A549 (cell line): ENCODE measurements around the gene CLGN. TPM values are rescaled to one million over a fixed set of nuclear protein-coding genes. Genes with fewer than 3 reads are reported as not detected.

ENCODE experiments used
- ATAC-seq, 2 experiments: fragments of 200-7000 bp in 1 of 2; fragments of >200 bp in 1 of 2; cut with Nextera tagmentation in 1 of 2; cut with Tn5 transposase in 1 of 2; 3 replicates each; pipeline versions ENCODE4 v1.8.0 to v1.9.1; 2018 to 2020; ENCODE audit warnings: mild to moderate bottlenecking in 1 of 2, moderate library complexity in 1 of 2
- CTCF ChIA-PET: fragments of 300-600 bp; sonication (Branson Sonifier 250); formaldehyde crosslinking; extraction: SDS; loops from one replicate; lab custom pipeline; 2021; ENCODE audit warnings: antibody characterized with exemption, inconsistent platforms; lab: Yijun Ruan, JAX
- POLR2A ChIA-PET: fragments of 350-600 bp; formaldehyde crosslinking; extraction: SDS; loops from one replicate; lab custom pipeline; 2021; ENCODE audit warnings: antibody characterized with exemption, inconsistent platforms; lab: Yijun Ruan, JAX
- DNase-seq, 2 experiments: peaks; one replicate each; pipeline versions ENCODE4 v3.0.0 to v3.0.0-alpha.2; 2011 to 2016; ENCODE audit warnings: low read depth in 1 of 2, low spot score in 1 of 2
- FAIRE-seq: peaks from 2 replicates; lab custom pipeline; 2011; peaks lifted over from hg19 to GRCh38; lab: Jason Lieb, UNC
- H3K27ac ChIP-seq, 2 experiments: fragments of >200 bp; sonication (Bioruptor Twin); formaldehyde crosslinking; 3 replicates each; pipeline ENCODE4 v1.5.1; 2016 to 2017
- H3K4me1 ChIP-seq: fragments of >200 bp; sonication (Bioruptor Twin); formaldehyde crosslinking; 3 replicates; pipeline ENCODE4 v1.6.1; 2016
- H3K4me2 ChIP-seq: fragments of >200 bp; sonication (Bioruptor Twin); formaldehyde crosslinking; 3 replicates; pipeline ENCODE4 v1.6.1; 2016
- H3K4me3 ChIP-seq: fragments of >200 bp; sonication (Bioruptor Twin); formaldehyde crosslinking; 3 replicates; pipeline ENCODE4 v1.5.1; 2016
- H3K9me3 ChIP-seq: fragments of >200 bp; sonication (Bioruptor Twin); formaldehyde crosslinking; 3 replicates; pipeline ENCODE4 v1.6.1; 2016
- BHLHE40 ChIP-seq: IDR thresholded peaks from 2 replicates; pipeline ENCODE4 v1.6.1; 2012; ENCODE audit warnings: low read depth, low read length, inconsistent platforms
- CBX2 ChIP-seq: fragments of 200-600 bp; sonication (generic); IDR thresholded peaks from 2 replicates; pipeline ENCODE4 v1.6.1; 2016; ENCODE audit warnings: low read depth, mild to moderate bottlenecking, borderline replicate concordance
- CBX8 ChIP-seq: fragments of 200-600 bp; sonication (generic); IDR thresholded peaks from 2 replicates; pipeline ENCODE4 v1.6.1; 2016
- CEBPB ChIP-seq, 2 experiments: fragments of >200 bp in 1 of 2; sonication (Bioruptor Twin) in 1 of 2; formaldehyde crosslinking in 1 of 2; IDR thresholded peaks; 2 replicates each; pipeline ENCODE4 v1.6.1; 2012 to 2016
- EHMT2 ChIP-seq: fragments of 200-600 bp; sonication (generic); IDR thresholded peaks from 2 replicates; pipeline ENCODE4 v1.6.1; 2016; ENCODE audit warnings: antibody characterized with exemption, low read depth, mild to moderate bottlenecking, moderate library complexity
- ESRRA ChIP-seq: fragments of 150-350 bp; IDR thresholded peaks from 2 replicates; pipeline ENCODE4 v1.6.1; 2014; ENCODE audit warnings: mild to moderate bottlenecking, low read length, borderline replicate concordance
- GATA3 ChIP-seq: IDR thresholded peaks from 2 replicates; pipeline ENCODE4 v1.6.1; 2012; ENCODE audit warnings: borderline replicate concordance
- JUN ChIP-seq, 2 experiments: fragments of >200 bp; sonication (Bioruptor Twin); formaldehyde crosslinking; IDR thresholded peaks; 2 replicates in 1 of 2; 3 replicates in 1 of 2; pipeline ENCODE4 v1.6.1; 2016 to 2017
- MAFK ChIP-seq: fragments of 450-650 bp; IDR thresholded peaks from 2 replicates; pipeline ENCODE4 v1.6.1; 2014; ENCODE audit not compliant: partially characterized antibody
- NFE2L2 ChIP-seq: fragments of 150-350 bp; conservative IDR thresholded peaks from 2 replicates; pipeline ENCODE4 v1.6.1; 2014; ENCODE audit warnings: low read length
- NR3C1 ChIP-seq: fragments of >200 bp; sonication (Bioruptor Twin); formaldehyde crosslinking; IDR thresholded peaks from 3 replicates; pipeline ENCODE4 v1.6.1; 2017
- RAD21 ChIP-seq, 2 experiments: fragments of >200 bp in 1 of 2; sonication (Bioruptor Twin) in 1 of 2; formaldehyde crosslinking in 1 of 2; IDR thresholded peaks in 1 of 2; conservative IDR thresholded peaks in 1 of 2; 2 replicates in 1 of 2; 3 replicates in 1 of 2; pipeline ENCODE4 v1.6.1; 2012 to 2018; ENCODE audit warnings: inconsistent platforms in 1 of 2
- REST ChIP-seq: fragments of 200-600 bp; sonication (generic); IDR thresholded peaks from 2 replicates; pipeline ENCODE4 v1.6.1; 2016; ENCODE audit warnings: antibody characterized with exemption, mild to moderate bottlenecking, moderate library complexity
- TFCP2L1 ChIP-seq: fragments of 250-450 bp; sonication (Bioruptor Pico); IDR thresholded peaks from 2 replicates; pipeline ENCODE4 v1.5.0; 2021; ENCODE audit warnings: mild to moderate bottlenecking
- ZC3H11A ChIP-seq: fragments of 450-650 bp; IDR thresholded peaks from 2 replicates; pipeline ENCODE4 v1.6.1; 2014; ENCODE audit warnings: antibody characterized with exemption, mild to moderate bottlenecking
- ZSCAN20 ChIP-seq: fragments of 250-450 bp; sonication (Bioruptor Pico); IDR thresholded peaks from 2 replicates; pipeline ENCODE4 v1.8.0; 2022; ENCODE audit warnings: mild to moderate bottlenecking, moderate library complexity
- WGBS: methylation state at CpG from one replicate; pipeline ENCODE4 v1.1.6; 2017; ENCODE audit errors: missing lambda C conversion rate; 5-methylcytosine and 5-hydroxymethylcytosine counted together
- polyA plus RNA-seq, 4 experiments: library from polyadenylated mRNA; depleted of rRNA in 3 of 4; stranded (reverse); fragments of >200 nt; fragmentation: RNase III in 1 of 4; extraction: RNeasy Plus Mini Kit Qiagen cat#74134 plus additional on column Dnase treatment in 1 of 4; gene quantifications; 2 replicates in 3 of 4; 3 replicates in 1 of 4; pipeline ENCODE4 v1.2.3, GENCODE V29; 2011 to 2017
- TF ChIP-seq, protein P1 (sequence below): fragments of >200 bp; sonication (Bioruptor Twin); formaldehyde crosslinking; IDR thresholded peaks from 2 replicates; pipeline ENCODE4 v1.6.1; 2016
- TF ChIP-seq, protein P2 (sequence below): fragments of >200 bp; sonication (Bioruptor Twin); formaldehyde crosslinking; IDR thresholded peaks from 3 replicates; pipeline ENCODE4 v1.6.1; 2016
- TF ChIP-seq, protein P3 (sequence below): IDR thresholded peaks from 2 replicates; pipeline ENCODE4 v1.6.1; 2012
- TF ChIP-seq, protein P4 (sequence below): fragments of >200 bp; sonication (Bioruptor Twin); formaldehyde crosslinking; IDR thresholded peaks from 3 replicates; pipeline ENCODE4 v1.5.1; 2016

Gene CLGN
- polyA plus RNA-seq, 2 of the 4 experiments (the other 2 are of a cell fraction), result 8.4 to 30.9 TPM

GRCh38 chr4:140368686-140369085, 58.8 kb downstream of the CLGN start:
- 63% methylated on average over 3 of the region's 3 CpGs for WGBS
- POLR2A ChIA-PET, result no interaction called here
- TF ChIP-seq, protein P1, sequence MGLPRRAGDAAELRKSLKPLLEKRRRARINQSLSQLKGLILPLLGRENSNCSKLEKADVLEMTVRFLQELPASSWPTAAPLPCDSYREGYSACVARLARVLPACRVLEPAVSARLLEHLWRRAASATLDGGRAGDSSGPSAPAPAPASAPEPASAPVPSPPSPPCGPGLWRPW, result no peak
- TF ChIP-seq TFCP2L1 (CRISPR knock-in tag) (no peak), EHMT2 (no peak)
- ATAC-seq (no peak), DNase-seq (no peak), FAIRE-seq (no peak)
- CTCF ChIA-PET, result interaction anchor here (1.1 to 2.4 kb wide), 4 partner anchors 9 to 357 kb away, joined by 3 to 15 read pairs (median 3); no protein-coding TSS in a partner anchor
- Histone ChIP-seq H3K27ac (0 out of 6 replicates have a peak overlapping the region, but pooled peaks of 1 of the 2 experiments have one; percentile 12), H3K4me1 (peaks cover 26% of the 10 kb centered on the region), H3K9me3 (no peaks in the 10 kb centered on the region), H3K4me3 (no peak overlapping the region), H3K4me2 (peak overlapping the region; percentile 44)

- Histone ChIP-seq H3K4me2 (peak overlapping the region; percentile 39; the same call in 2 of the 3 replicates), H3K4me1 (peaks cover 26% of the 10 kb centered on the region), H3K9me3 (no peaks in the 10 kb centered on the region), H3K27ac (no peak overlapping the region), H3K4me3 (no peak overlapping the region)
- WGBS, result 13% methylated on average over 2 of the region's 2 CpGs
- CTCF ChIA-PET, result interaction anchor here (1.1 to 2.4 kb wide), 2 partner anchors 8 to 356 kb away, joined by 3 to 15 read pairs; no protein-coding TSS in a partner anchor
- POLR2A ChIA-PET, result no interaction called here
- DNase-seq (no peak), FAIRE-seq (no peak), ATAC-seq (no peak)
- TF ChIP-seq ESRRA (no peak), MAFK (no peak), NFE2L2 (no peak), ZC3H11A (no peak), CBX8 (no peak), CEBPB (IDR thresholded peaks at IDR 0.05) (no peak), REST (no peak), RAD21 (conservative IDR thresholded peaks at IDR 0.05 in 1 of 2, IDR thresholded peaks at IDR 0.05 in 1 of 2) (no peak)
- TF ChIP-seq, protein P2, sequence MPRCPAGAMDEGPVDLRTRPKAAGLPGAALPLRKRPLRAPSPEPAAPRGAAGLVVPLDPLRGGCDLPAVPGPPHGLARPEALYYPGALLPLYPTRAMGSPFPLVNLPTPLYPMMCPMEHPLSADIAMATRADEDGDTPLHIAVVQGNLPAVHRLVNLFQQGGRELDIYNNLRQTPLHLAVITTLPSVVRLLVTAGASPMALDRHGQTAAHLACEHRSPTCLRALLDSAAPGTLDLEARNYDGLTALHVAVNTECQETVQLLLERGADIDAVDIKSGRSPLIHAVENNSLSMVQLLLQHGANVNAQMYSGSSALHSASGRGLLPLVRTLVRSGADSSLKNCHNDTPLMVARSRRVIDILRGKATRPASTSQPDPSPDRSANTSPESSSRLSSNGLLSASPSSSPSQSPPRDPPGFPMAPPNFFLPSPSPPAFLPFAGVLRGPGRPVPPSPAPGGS, result no peak
Observed at GRCh38 chr4:140367738-140368137, 59.7 kb downstream of the CLGN start.

GRCh38 chr4:140363558-140363957, 63.9 kb downstream of the CLGN start:
- H3K27ac ChIP-seq, result no peak overlapping the region
- peaks cover 9% of the 10 kb centered on the region; the same call in 2 of the 3 replicates for H3K4me1 ChIP-seq
- H3K9me3 ChIP-seq, result no peaks in the 10 kb centered on the region
- ATAC-seq (no peak), FAIRE-seq (no peak), DNase-seq (no peak)
- ChIA-PET POLR2A (no interaction called here), CTCF (interaction anchor here (1.2 to 6.8 kb wide), 3 partner anchors 10 to 487 kb away, joined by 3 to 38 read pairs (median 30); partner anchors contain the start of gene SCOC)
- TF ChIP-seq RAD21 (conservative IDR thresholded peaks at IDR 0.05 in 1 of 2, IDR thresholded peaks at IDR 0.05 in 1 of 2) (no peak), GATA3 (no peak), TFCP2L1 (CRISPR knock-in tag) (no peak), ZSCAN20 (CRISPR knock-in tag) (no peak), ZC3H11A (no peak), MAFK (no peak), CEBPB (IDR thresholded peaks at IDR 0.05) (no peak), JUN (IDR thresholded peaks at IDR 0.05) (no peak), BHLHE40 (no peak), CBX2 (no peak), NR3C1 (no peak)
- TF ChIP-seq, protein P3, sequence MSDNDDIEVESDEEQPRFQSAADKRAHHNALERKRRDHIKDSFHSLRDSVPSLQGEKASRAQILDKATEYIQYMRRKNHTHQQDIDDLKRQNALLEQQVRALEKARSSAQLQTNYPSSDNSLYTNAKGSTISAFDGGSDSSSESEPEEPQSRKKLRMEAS, result no peak
- TF ChIP-seq, protein P4, sequence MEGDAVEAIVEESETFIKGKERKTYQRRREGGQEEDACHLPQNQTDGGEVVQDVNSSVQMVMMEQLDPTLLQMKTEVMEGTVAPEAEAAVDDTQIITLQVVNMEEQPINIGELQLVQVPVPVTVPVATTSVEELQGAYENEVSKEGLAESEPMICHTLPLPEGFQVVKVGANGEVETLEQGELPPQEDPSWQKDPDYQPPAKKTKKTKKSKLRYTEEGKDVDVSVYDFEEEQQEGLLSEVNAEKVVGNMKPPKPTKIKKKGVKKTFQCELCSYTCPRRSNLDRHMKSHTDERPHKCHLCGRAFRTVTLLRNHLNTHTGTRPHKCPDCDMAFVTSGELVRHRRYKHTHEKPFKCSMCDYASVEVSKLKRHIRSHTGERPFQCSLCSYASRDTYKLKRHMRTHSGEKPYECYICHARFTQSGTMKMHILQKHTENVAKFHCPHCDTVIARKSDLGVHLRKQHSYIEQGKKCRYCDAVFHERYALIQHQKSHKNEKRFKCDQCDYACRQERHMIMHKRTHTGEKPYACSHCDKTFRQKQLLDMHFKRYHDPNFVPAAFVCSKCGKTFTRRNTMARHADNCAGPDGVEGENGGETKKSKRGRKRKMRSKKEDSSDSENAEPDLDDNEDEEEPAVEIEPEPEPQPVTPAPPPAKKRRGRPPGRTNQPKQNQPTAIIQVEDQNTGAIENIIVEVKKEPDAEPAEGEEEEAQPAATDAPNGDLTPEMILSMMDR, result no peak
- H3K4me2 ChIP-seq, result no peak overlapping the region
- H3K4me3 ChIP-seq, result no peak overlapping the region
